ENCODE results near the gene PET100.

Gene PET100

GRCh38 chr19:7680606-7681339 is 51.2 kb downstream of the PET100 start, which contains the start of gene TRAPPC5:
TSS of gene TRAPPC5 (plus strand) at chr19:7680833. CDS start at chr19:7682254, 1,421 bp downstream.
- peak; percentile 43 for DNase-seq

All from kidney glomerular epithelial cell (primary cell).